K562 (cell line): ENCODE data around the gene PSMD8. TPM values are rescaled to one million over a fixed set of nuclear protein-coding genes. Genes with fewer than 3 reads are reported as not detected.

ENCODE experiments used
- ARID1B ChIP-seq: fragments of 450-650 bp; IDR thresholded peaks from 2 replicates; pipeline ENCODE4 v1.6.1; 2016; ENCODE audit warnings: antibody characterized with exemption, mild to moderate bottlenecking, inconsistent platforms
- ATF7 ChIP-seq: fragments of 450-650 bp; IDR thresholded peaks from 2 replicates; pipeline ENCODE4 v1.7.1; 2014; ENCODE audit warnings: mild to moderate bottlenecking, moderate library complexity
- CBFB ChIP-seq: sonication (generic); formaldehyde crosslinking; IDR thresholded peaks from 2 replicates; pipeline ENCODE4 v1.4.0; 2020; ENCODE audit warnings: mild to moderate bottlenecking, missing genetic modification reagents
- CCNT2 ChIP-seq: IDR thresholded peaks from 2 replicates; pipeline ENCODE4 v1.6.1; 2011; ENCODE audit warnings: borderline replicate concordance, low read depth, mild to moderate bottlenecking, moderate library complexity, mixed read lengths, low read length; ENCODE audit not compliant: insufficient read length; ENCODE audit errors: extremely low read depth
- CEBPG ChIP-seq, 3 experiments: fragments of 200-800 bp in 1 of 3; sonication (Bioruptor generic) in 1 of 3; sonication (generic) in 1 of 3; formaldehyde crosslinking in 1 of 3; IDR thresholded peaks in 2 of 3; conservative IDR thresholded peaks in 1 of 3; 2 replicates each; pipeline versions ENCODE4 v1.6.1 to v1.8.0; 2016 to 2022; ENCODE audit warnings: missing compliant biosample characterization in 2 of 3, missing genetic modification characterization in 2 of 3, mild to moderate bottlenecking in 1 of 3, missing genetic modification reagents in 1 of 3
- CSDE1 ChIP-seq, 2 experiments: fragments of 450-650 bp; IDR thresholded peaks; 2 replicates each; pipeline ENCODE4 v1.6.1; 2016; ENCODE audit warnings: mild to moderate bottlenecking in 1 of 2
- HINFP ChIP-seq: fragments of 450-650 bp; conservative IDR thresholded peaks from 2 replicates; pipeline ENCODE4 v1.6.1; 2016; ENCODE audit warnings: missing genetic modification characterization, low read depth, mild to moderate bottlenecking, control low read depth, missing compliant biosample characterization
- KDM5B ChIP-seq: fragments of 200-600 bp; sonication (generic); IDR thresholded peaks from 2 replicates; pipeline ENCODE4 v1.6.1; 2012; ENCODE audit warnings: low read depth, mild to moderate bottlenecking, moderate library complexity, low read length, control low read depth, inconsistent platforms; ENCODE audit not compliant: insufficient replicate concordance
- MAX ChIP-seq: sonication (generic); formaldehyde crosslinking; IDR thresholded peaks from 2 replicates; pipeline ENCODE4 v1.9.0; 2022; ENCODE audit warnings: mild to moderate bottlenecking, missing genetic modification reagents
- MBD2 ChIP-seq: sonication (generic); IDR thresholded peaks from 2 replicates; pipeline ENCODE4 v1.6.1; 2016; ENCODE audit warnings: low read depth, borderline replicate concordance
- MYNN ChIP-seq, 2 experiments: sonication (generic); formaldehyde crosslinking in 1 of 2; IDR thresholded peaks; 2 replicates each; pipeline versions ENCODE4 v1.5.0 to v1.6.1; 2016 to 2020; ENCODE audit warnings: antibody characterized with exemption in 1 of 2, missing genetic modification reagents in 1 of 2
- NRF1 ChIP-seq, 2 experiments: fragments of 450-650 bp; IDR thresholded peaks in 1 of 2; conservative IDR thresholded peaks in 1 of 2; 2 replicates each; pipeline ENCODE4 v1.6.1; 2014; ENCODE audit warnings: mild to moderate bottlenecking in 2 of 2
- PTRF ChIP-seq: fragments of 450-650 bp; IDR thresholded peaks from 2 replicates; pipeline ENCODE4 v1.6.1; 2016; ENCODE audit warnings: mild to moderate bottlenecking, missing genetic modification characterization, missing compliant biosample characterization
- RBM25 ChIP-seq: fragments of 200-400 bp; formaldehyde crosslinking; IDR thresholded peaks from 2 replicates; pipeline ENCODE4 v1.6.1; 2018; ENCODE audit warnings: low read length, low read depth, moderate library complexity; ENCODE audit not compliant: severe bottlenecking
- RBM34 ChIP-seq: fragments of 200-400 bp; formaldehyde crosslinking; IDR thresholded peaks from 2 replicates; pipeline ENCODE4 v1.6.1; 2018; ENCODE audit warnings: low read length, borderline replicate concordance; ENCODE audit not compliant: insufficient read depth
- SMAD2 ChIP-seq: fragments of 150-350 bp; IDR thresholded peaks from 2 replicates; pipeline ENCODE4 v1.6.1; 2014; ENCODE audit warnings: low read depth, mild to moderate bottlenecking, low read length
- SMARCE1 ChIP-seq: fragments of 450-650 bp; IDR thresholded peaks from 2 replicates; pipeline ENCODE4 v1.7.1; 2016; ENCODE audit warnings: mild to moderate bottlenecking
- SNAPC5 ChIP-seq: fragments of 250-450 bp; sonication (Bioruptor Pico); IDR thresholded peaks from 2 replicates; pipeline ENCODE4 v1.8.0; 2021; ENCODE audit warnings: moderate library complexity, mild to moderate bottlenecking, inconsistent platforms
- SOX6 ChIP-seq: fragments of 450-650 bp; IDR thresholded peaks from 2 replicates; pipeline ENCODE4 v1.6.1; 2014; ENCODE audit warnings: mild to moderate bottlenecking
- SP1 ChIP-seq: sonication (generic); formaldehyde crosslinking; IDR thresholded peaks from 2 replicates; pipeline ENCODE4 v1.8.1; 2022; ENCODE audit warnings: mild to moderate bottlenecking, missing genetic modification reagents
- TBL1XR1 ChIP-seq, 2 experiments: IDR thresholded peaks; 2 replicates each; pipeline ENCODE4 v1.6.1; 2012; ENCODE audit warnings: improper control_type of control experiment in 2 of 2, low read length in 2 of 2, mild to moderate bottlenecking in 1 of 2
- THRB ChIP-seq: fragments of 450-650 bp; formaldehyde crosslinking; conservative IDR thresholded peaks from 2 replicates; pipeline ENCODE4 v1.4.0; 2022; ENCODE audit warnings: mild to moderate bottlenecking, missing genetic modification characterization
- ZBTB12 ChIP-seq: fragments of 250-450 bp; sonication (Bioruptor Pico); IDR thresholded peaks from 2 replicates; pipeline ENCODE4 v1.4.0; 2020
- ZFP1 ChIP-seq: fragments of 450-650 bp; formaldehyde crosslinking; IDR thresholded peaks from 2 replicates; pipeline ENCODE4 v1.4.0; 2020; ENCODE audit warnings: mild to moderate bottlenecking, mixed read lengths
- ZNF175 ChIP-seq: fragments of 200-800 bp; sonication (Bioruptor generic); IDR thresholded peaks from 2 replicates; pipeline ENCODE4 v1.6.1; 2016; ENCODE audit warnings: low read depth, mild to moderate bottlenecking, missing genetic modification characterization, missing compliant biosample characterization
- ZNF695 ChIP-seq: fragments of 450-650 bp; formaldehyde crosslinking; IDR thresholded peaks from 2 replicates; pipeline ENCODE4 v1.4.0; 2020; ENCODE audit warnings: mild to moderate bottlenecking, moderate library complexity
- polyA plus RNA-seq, 8 experiments: library from polyadenylated mRNA; depleted of rRNA in 4 of 8; stranded (reverse) in 5 of 8; unstranded in 3 of 8; fragments of >200 nt; fragmentation: Nextera tagmentation in 2 of 8; fragmentation: Illumina TruSeq in 1 of 8; extraction: Ambion mirVana in 2 of 8; extraction: Trizol in 1 of 8; gene quantifications; 2 replicates each; pipeline versions ENCODE4 v1.2.1 to v1.2.3, GENCODE V29; 2011 to 2014; ENCODE audit warnings: inconsistent platforms in 1 of 8, missing spikeins in 1 of 8
- total RNA-seq, 7 experiments: library from RNA; depleted of rRNA in 6 of 7; stranded (reverse); fragments of >200 nt in 6 of 7; fragmentation: Illumina TruSeq in 2 of 7; extraction: Trizol in 2 of 7; gene quantifications; 2 replicates each; pipeline versions ENCODE4 v1.2.1 to v1.2.3, GENCODE V29; 2011 to 2021; ENCODE audit warnings: low replicate concordance in 1 of 7

PSMD8 gene
- total and polyA plus RNA-seq, 9 of the 15 experiments (the other 6 are each of a cell fraction or from before 2014, with no cell fraction given), result 130 to 583 (median 315) TPM

GRCh38 chr19:38370299-38370698, 4.1 kb upstream of the PSMD8 start (continued):
- TF ChIP-seq HINFP (tag), result no peak
- no peak for TF ChIP-seq CEBPG (CRISPR knock-in tag; IDR thresholded peaks at IDR 0.05)
- TF ChIP-seq CEBPG (tag; conservative IDR thresholded peaks at IDR 0.05 in 1 of 2, IDR thresholded peaks at IDR 0.05 in 1 of 2), result no peak
- no peak for TF ChIP-seq CCNT2
- no peak for TF ChIP-seq SP1 (CRISPR knock-in tag)
- TF ChIP-seq ARID1B, result peak; percentile 70
- no peak for TF ChIP-seq CSDE1 (IDR thresholded peaks at IDR 0.05)
- TF ChIP-seq MYNN (IDR thresholded peaks at IDR 0.05), result no peak
- no peak for TF ChIP-seq MYNN (CRISPR knock-in tag; IDR thresholded peaks at IDR 0.05)
- no peak for TF ChIP-seq MBD2
- no peak for TF ChIP-seq SOX6
- TF ChIP-seq ZNF175, result no peak
- peak; percentile 76 for TF ChIP-seq MAX (CRISPR knock-in tag)
- no peak for TF ChIP-seq NRF1 (conservative IDR thresholded peaks at IDR 0.05 in 1 of 2, IDR thresholded peaks at IDR 0.05 in 1 of 2)
- no peak for TF ChIP-seq PTRF (tag)
- TF ChIP-seq THRB, result no peak
- no peak for TF ChIP-seq TBL1XR1 (IDR thresholded peaks at IDR 0.05; ENCODE audit: low read length in 2 of 2)
- TF ChIP-seq RBM25, result no peak
- no peak for TF ChIP-seq SMAD2
- TF ChIP-seq ATF7, result no peak
- TF ChIP-seq KDM5B, result no peak
- TF ChIP-seq SNAPC5, result no peak
- TF ChIP-seq ZNF695, result no peak
- no peak for TF ChIP-seq RBM34
- TF ChIP-seq SMARCE1, result no peak
- TF ChIP-seq ZFP1 (CRISPR knock-in tag), result no peak
- TF ChIP-seq CBFB (CRISPR knock-in tag), result no peak
- no peak for TF ChIP-seq ZBTB12 (CRISPR knock-in tag)
